WTC11 (cell line): ENCODE data around the gene MED22.

ENCODE experiments used
- CREB1 ChIP-seq: sonication (generic); formaldehyde crosslinking; IDR thresholded peaks from 2 replicates; pipeline ENCODE4 v1.8.0; 2023; ENCODE audit warnings: mild to moderate bottlenecking, missing genetic modification reagents
- CTCF ChIP-seq: fragments of 200-600 bp; IDR thresholded peaks from 2 replicates; pipeline ENCODE4 v1.8.0; 2022; ENCODE audit warnings: antibody characterized with exemption
- JUN ChIP-seq: sonication (generic); formaldehyde crosslinking; IDR thresholded peaks from 2 replicates; pipeline ENCODE4 v1.8.0; 2023; ENCODE audit warnings: mild to moderate bottlenecking, missing genetic modification reagents
- KAT7 ChIP-seq: sonication (generic); formaldehyde crosslinking; IDR thresholded peaks from 2 replicates; pipeline ENCODE4 v1.8.1; 2023; ENCODE audit warnings: missing genetic modification reagents, mild to moderate bottlenecking, borderline replicate concordance
- MYBL2 ChIP-seq: sonication (generic); formaldehyde crosslinking; IDR thresholded peaks from 2 replicates; pipeline ENCODE4 v1.8.1; 2023; ENCODE audit warnings: mild to moderate bottlenecking, moderate library complexity, missing genetic modification reagents
- NFYB ChIP-seq: sonication (generic); formaldehyde crosslinking; conservative IDR thresholded peaks from 2 replicates; pipeline ENCODE4 v1.8.0; 2022; ENCODE audit warnings: low read depth, missing genetic modification reagents
- ZNF138 ChIP-seq: sonication (generic); formaldehyde crosslinking; conservative IDR thresholded peaks from 2 replicates; pipeline ENCODE4 v1.8.1; 2022; ENCODE audit warnings: mild to moderate bottlenecking, moderate library complexity, missing genetic modification reagents
- ZNF263 ChIP-seq: sonication (generic); formaldehyde crosslinking; IDR thresholded peaks from 2 replicates; pipeline ENCODE4 v1.8.1; 2022; ENCODE audit warnings: low read depth, mild to moderate bottlenecking, moderate library complexity, missing genetic modification reagents

DNA sequence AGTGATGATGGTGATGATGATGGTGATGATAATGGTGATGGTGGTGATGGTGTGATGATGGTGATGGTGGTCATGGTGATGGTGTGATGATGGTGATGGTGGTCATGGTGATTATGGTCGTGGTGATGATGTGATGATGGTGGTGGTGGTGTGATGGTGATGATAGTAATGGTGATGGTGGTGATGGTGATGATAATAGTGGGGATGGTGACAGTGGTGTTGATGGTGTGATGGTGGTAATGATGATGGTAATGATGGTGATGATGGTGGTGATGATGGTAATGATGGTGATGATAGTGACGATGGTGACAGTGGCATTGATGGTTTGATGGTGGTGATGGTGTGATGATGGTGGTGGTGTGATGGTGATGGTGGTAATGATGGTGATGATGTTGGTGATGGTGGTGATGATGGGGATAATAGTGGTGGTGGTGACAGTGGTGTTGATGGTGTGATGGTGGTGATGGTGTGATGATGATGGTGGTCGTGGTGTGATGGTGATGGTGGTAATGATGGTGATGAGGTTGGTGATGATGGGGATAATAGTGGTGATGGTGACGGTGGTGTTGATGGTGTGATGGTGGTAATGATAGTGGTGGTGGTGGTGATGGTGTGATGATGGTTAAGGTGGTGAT is 34.7 kb upstream of the MED22 start:
- TF ChIP-seq CREB1 (CRISPR knock-in tag) (no peak), CTCF (no peak), NFYB (no peak), ZNF263 (CRISPR knock-in tag) (no peak), MYBL2 (no peak), KAT7 (CRISPR knock-in tag) (no peak), ZNF138 (CRISPR knock-in tag) (no peak), JUN (CRISPR knock-in tag) (no peak)
